Activated CD8-positive, alpha-beta memory T cell treated with anti-CD3 and anti-CD28 coated beads, Interleukin-2, amount 10 ng/mL, durations not matched to agents 7 days and 5 days (primary cell): ENCODE data around the gene KRT79. TPM values are rescaled to one million over a fixed set of nuclear protein-coding genes. Genes with fewer than 3 reads are reported as not detected.

ENCODE experiments used
- ATAC-seq: fragments of 150-1000 bp; cut with Tn5 transposase; one replicate; pipeline ENCODE4 v1.10.0; 2021; ENCODE audit warnings: moderate library complexity
- CTCF ChIA-PET: fragments of 350-600 bp; sonication (Branson Sonifier 250); formaldehyde crosslinking; loops from one replicate; lab custom pipeline; 2021; ENCODE audit warnings: antibody characterized with exemption; lab: Charles Lee
- DNase-seq: peaks from one replicate; pipeline ENCODE4 v3.0.0-alpha.2; 2020
- H3K27ac Mint-ChIP-seq: one replicate; pipeline ENCODE4 v1.8.0; 2021; ENCODE audit warnings: mild to moderate bottlenecking, mixed read lengths
- H3K27me3 Mint-ChIP-seq: one replicate; pipeline ENCODE4 v1.8.0; 2021; ENCODE audit warnings: mixed read lengths
- H3K36me3 Mint-ChIP-seq: one replicate; pipeline ENCODE4 v1.8.0; 2021; ENCODE audit warnings: mild to moderate bottlenecking, mixed read lengths
- H3K4me1 Mint-ChIP-seq: one replicate; pipeline ENCODE4 v1.8.0; 2021; ENCODE audit warnings: mixed read lengths
- H3K4me3 Mint-ChIP-seq: one replicate; pipeline ENCODE4 v1.8.0; 2021; ENCODE audit warnings: mild to moderate bottlenecking, moderate library complexity, mixed read lengths
- H3K9me3 Mint-ChIP-seq: one replicate; pipeline ENCODE4 v1.8.0; 2022; ENCODE audit warnings: low read depth, mixed read lengths
- total RNA-seq, 2 experiments: library from RNA; stranded (reverse); gene quantifications; one replicate each; pipeline ENCODE4 v1.2.3, GENCODE V29; 2021

KRT79 gene
- total RNA-seq, 2 experiments from 2014 or later, result 0.23 TPM; not detected in 1

DNA sequence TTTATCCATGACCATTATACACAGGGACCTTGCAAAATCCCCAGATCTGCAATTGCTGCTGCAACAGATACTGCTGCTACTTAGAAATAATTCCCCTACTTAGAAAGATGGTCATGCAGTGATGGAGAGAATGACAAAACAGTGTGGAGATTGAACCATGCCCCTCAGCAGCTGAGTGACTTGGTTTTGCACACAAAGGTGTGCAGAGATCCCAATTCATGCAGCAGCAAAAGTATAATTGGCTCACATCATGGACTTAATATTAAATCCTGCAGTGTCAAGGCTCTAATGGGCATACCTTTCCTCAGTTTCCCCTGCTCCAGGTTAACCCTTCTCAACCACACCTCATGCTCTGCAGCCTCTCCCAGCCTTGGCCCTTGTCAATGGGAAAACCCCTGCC, 17.7 kb upstream of the KRT79 start:
- no peaks in the 10 kb centered on the region for H3K9me3 Mint-ChIP-seq
- CTCF ChIA-PET, result interaction anchor here (1.0 to 1.3 kb wide), 2 partner anchors 33 to 129 kb away, joined by 4 to 6 read pairs; no protein-coding TSS in a partner anchor

GRCh38 chr12:52850681-52851080, 16.6 kb upstream of the KRT79 start:
- H3K27ac Mint-ChIP-seq, result no peak overlapping the region
- DNase-seq, result no peak
- H3K9me3 Mint-ChIP-seq, result no peaks in the 10 kb centered on the region
- ATAC-seq, result no peak
- H3K4me1 Mint-ChIP-seq, result no peaks in the 10 kb centered on the region
- H3K36me3 Mint-ChIP-seq, result no peaks in the 10 kb centered on the region
- H3K27me3 Mint-ChIP-seq, result peaks cover 42% of the 10 kb centered on the region
- H3K4me3 Mint-ChIP-seq, result no peak overlapping the region
- CTCF ChIA-PET, result no interaction called here

More for the DNA sequence above, 17.7 kb upstream of the KRT79 start:
- H3K4me3 Mint-ChIP-seq, result no peak overlapping the region
- no peak overlapping the region for H3K27ac Mint-ChIP-seq
- peaks cover 49% of the 10 kb centered on the region for H3K27me3 Mint-ChIP-seq
- no peak for ATAC-seq
- H3K4me1 Mint-ChIP-seq, result no peaks in the 10 kb centered on the region
- no peak for DNase-seq
- no peaks in the 10 kb centered on the region for H3K36me3 Mint-ChIP-seq

DNA sequence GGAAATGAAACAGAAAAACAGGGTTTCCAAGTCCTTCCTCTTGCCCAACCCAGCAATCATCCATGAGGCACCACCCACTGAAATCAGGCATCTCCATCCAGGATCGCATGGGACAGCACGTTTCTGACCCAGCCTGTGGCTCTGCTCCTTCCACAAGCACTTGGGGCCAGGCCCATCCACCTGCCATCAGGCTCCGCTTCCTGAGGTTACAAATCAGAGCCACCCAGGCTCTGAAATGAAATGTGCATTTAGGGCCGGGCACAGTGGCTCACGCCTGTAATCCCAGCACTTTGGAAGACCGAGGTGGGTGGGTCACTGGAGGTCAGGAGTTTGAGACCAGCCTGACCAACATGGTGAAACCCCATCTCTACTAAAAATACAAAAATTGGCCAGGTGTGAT, 15.4 kb upstream of the KRT79 start:
- H3K4me3 Mint-ChIP-seq, result no peak overlapping the region
- CTCF ChIA-PET, result interaction anchor here (1.6 kb wide), 1 partner anchor 30 kb away, joined by 4 read pairs; no protein-coding TSS in a partner anchor

GRCh38 chr12:52848661-52849255, 14.6 kb upstream of the KRT79 start, which contains the start of gene KRT78:
TSS of gene KRT78 (minus strand) at chr12:52848994. CDS start at chr12:52848930, 64 bp downstream.
- peaks cover 3% of the 10 kb centered on the region for H3K4me1 Mint-ChIP-seq
- H3K36me3 Mint-ChIP-seq, result no peaks in the 10 kb centered on the region
- CTCF ChIA-PET, result interaction anchor here (1.6 kb wide), 1 partner anchor 31 kb away, joined by 4 read pairs; no protein-coding TSS in a partner anchor
- ATAC-seq, result no peak
- H3K27ac Mint-ChIP-seq, result no peak within 1 kb of the TSS
- no peak for DNase-seq
- no peaks in the 10 kb centered on the region for H3K9me3 Mint-ChIP-seq
- H3K27me3 Mint-ChIP-seq, result peaks cover 25% of the 10 kb centered on the region
- H3K4me3 Mint-ChIP-seq, result no peak within 1 kb of the TSS

More for the DNA sequence above, 15.4 kb upstream of the KRT79 start:
- Mint-ChIP-seq H3K27ac (no peak overlapping the region), H3K36me3 (no peaks in the 10 kb centered on the region), H3K4me1 (no peaks in the 10 kb centered on the region), H3K9me3 (no peaks in the 10 kb centered on the region), H3K27me3 (peaks cover 30% of the 10 kb centered on the region)
- no peak for DNase-seq
- no peak for ATAC-seq

GRCh38 chr12:52847335-52848102, 13.4 kb upstream of the KRT79 start:
- Mint-ChIP-seq H3K4me3 (no peak overlapping the region), H3K27me3 (peaks cover 17% of the 10 kb centered on the region), H3K4me1 (peaks cover 4% of the 10 kb centered on the region), H3K27ac (no peak overlapping the region), H3K36me3 (no peaks in the 10 kb centered on the region), H3K9me3 (no peaks in the 10 kb centered on the region)
- no peak for ATAC-seq
- no peak for DNase-seq
- CTCF ChIA-PET, result no interaction called here

GRCh38 chr12:52846356-52846970, 12.4 kb upstream of the KRT79 start:
- no peaks in the 10 kb centered on the region for H3K36me3 Mint-ChIP-seq
- ATAC-seq (no peak), DNase-seq (no peak)
- H3K4me3 Mint-ChIP-seq, result no peak overlapping the region
- CTCF ChIA-PET, result interaction anchor here (1.0 kb wide), 1 partner anchor 19 kb away, joined by 3 read pairs; no protein-coding TSS in a partner anchor
- H3K4me1 Mint-ChIP-seq, result peaks cover 8% of the 10 kb centered on the region
- no peaks in the 10 kb centered on the region for H3K9me3 Mint-ChIP-seq
- H3K27ac Mint-ChIP-seq, result no peak overlapping the region
- peaks cover 12% of the 10 kb centered on the region for H3K27me3 Mint-ChIP-seq

DNA sequence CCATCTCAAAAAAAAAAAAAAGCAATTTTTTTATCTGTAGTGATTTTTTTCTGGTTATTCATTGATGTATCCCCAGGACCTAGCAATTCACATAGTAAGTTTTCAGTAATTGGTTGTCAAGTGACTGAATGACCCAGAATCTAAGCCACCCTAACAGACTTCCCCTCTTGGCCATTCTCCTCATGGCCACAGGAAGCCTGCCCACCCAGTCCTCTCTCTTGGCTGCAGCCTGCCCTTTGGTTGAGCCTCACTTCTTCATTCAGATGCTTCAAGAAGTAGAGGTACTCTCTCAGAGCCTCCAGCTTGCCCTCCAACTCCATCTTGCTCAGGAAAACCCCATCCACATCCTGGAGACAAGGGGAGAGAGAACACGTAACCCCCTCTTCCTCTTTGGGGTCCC, 11.8 kb upstream of the KRT79 start:
- Mint-ChIP-seq H3K9me3 (no peaks in the 10 kb centered on the region), H3K27ac (no peak overlapping the region), H3K4me3 (no peak overlapping the region), H3K27me3 (peaks cover 12% of the 10 kb centered on the region), H3K36me3 (no peaks in the 10 kb centered on the region), H3K4me1 (peaks cover 8% of the 10 kb centered on the region)
- no peak for DNase-seq
- no peak for ATAC-seq
- CTCF ChIA-PET, result interaction anchor here (1.0 kb wide), 1 partner anchor 19 kb away, joined by 3 read pairs; no protein-coding TSS in a partner anchor

GRCh38 chr12:52844386-52844785, 10.3 kb upstream of the KRT79 start:
- no peak for ATAC-seq
- no peak for DNase-seq
- Mint-ChIP-seq H3K9me3 (no peaks in the 10 kb centered on the region), H3K27me3 (peaks cover 5% of the 10 kb centered on the region), H3K27ac (no peak overlapping the region), H3K4me3 (no peak overlapping the region), H3K36me3 (no peaks in the 10 kb centered on the region), H3K4me1 (peaks cover 8% of the 10 kb centered on the region)
- CTCF ChIA-PET, result interaction anchor here (1.2 to 1.5 kb wide), 2 partner anchors 40 to 136 kb away, joined by 3 to 4 read pairs; no protein-coding TSS in a partner anchor

- CTCF ChIA-PET, result interaction anchor here (1.3 to 1.9 kb wide), 2 partner anchors 31 to 141 kb away, joined by 3 to 5 read pairs; no protein-coding TSS in a partner anchor
- Mint-ChIP-seq H3K4me3 (no peak overlapping the region), H3K36me3 (no peaks in the 10 kb centered on the region), H3K27me3 (peaks cover 5% of the 10 kb centered on the region), H3K9me3 (no peaks in the 10 kb centered on the region), H3K27ac (no peak overlapping the region), H3K4me1 (peaks cover 35% of the 10 kb centered on the region)
- DNase-seq (no peak), ATAC-seq (no peak)
Observed at GRCh38 chr12:52839436-52840105, 5.5 kb upstream of the KRT79 start.

- Mint-ChIP-seq H3K27ac (no peak overlapping the region), H3K36me3 (no peaks in the 10 kb centered on the region), H3K4me3 (no peak overlapping the region), H3K9me3 (no peaks in the 10 kb centered on the region), H3K27me3 (peaks cover 5% of the 10 kb centered on the region), H3K4me1 (peaks cover 32% of the 10 kb centered on the region)
- no peak for ATAC-seq
- CTCF ChIA-PET, result interaction anchor here (1.3 to 1.9 kb wide), 3 partner anchors 32 to 142 kb away, joined by 3 to 5 read pairs (median 4); no protein-coding TSS in a partner anchor
- DNase-seq, result no peak
Observed at GRCh38 chr12:52838609-52839435, 4.7 kb upstream of the KRT79 start.

DNA sequence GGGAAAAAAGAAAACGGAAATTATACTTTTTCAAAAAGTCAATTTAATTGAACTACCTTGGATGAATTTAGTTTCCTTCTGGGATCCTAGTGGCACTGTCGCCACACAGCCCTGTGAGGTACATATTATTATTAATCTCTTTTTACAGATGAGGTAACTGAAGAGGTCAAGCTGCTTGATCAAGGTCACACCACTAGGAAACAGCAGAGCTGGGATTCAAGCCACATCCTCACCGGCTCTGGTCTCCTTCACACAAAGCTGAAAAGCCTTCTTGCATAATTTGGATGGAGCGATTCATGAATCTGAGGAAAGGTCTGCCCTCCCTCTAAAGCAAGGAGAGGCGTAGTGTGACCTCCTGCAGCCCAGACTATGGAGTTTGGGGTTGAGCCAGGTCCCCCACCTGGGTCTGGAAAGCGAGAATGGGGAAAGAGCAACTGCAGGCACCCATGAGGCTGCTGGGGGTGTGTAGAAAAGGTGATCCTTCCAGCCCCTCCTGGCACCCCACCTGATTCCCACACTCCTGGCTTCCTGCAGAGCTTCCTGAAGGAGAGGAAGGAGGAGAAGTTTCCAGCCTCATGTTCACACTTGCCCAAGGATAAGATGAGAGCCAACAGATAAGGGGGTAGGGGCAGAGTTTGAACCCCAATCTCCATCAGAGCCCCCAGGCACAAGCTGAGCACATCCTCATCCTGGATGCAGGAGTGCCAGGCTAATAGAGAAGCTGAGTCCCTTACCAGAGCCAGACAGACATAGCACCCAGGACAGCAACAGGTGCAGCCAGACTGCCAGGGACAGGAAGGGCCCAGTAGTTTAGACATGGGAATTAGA, 3.9 kb upstream of the KRT79 start:
- CTCF ChIA-PET, result interaction anchor here (1.0 to 1.4 kb wide), 3 partner anchors 41 to 142 kb away, joined by 3 to 4 read pairs (median 3); no protein-coding TSS in a partner anchor
- no peak overlapping the region for H3K27ac Mint-ChIP-seq
- DNase-seq, result no peak

More for the DNA sequence above, 3.9 kb upstream of the KRT79 start:
- no peaks in the 10 kb centered on the region for H3K9me3 Mint-ChIP-seq
- peaks cover 5% of the 10 kb centered on the region for H3K27me3 Mint-ChIP-seq
- H3K4me3 Mint-ChIP-seq, result no peak overlapping the region
- H3K4me1 Mint-ChIP-seq, result peaks cover 31% of the 10 kb centered on the region
- H3K36me3 Mint-ChIP-seq, result no peaks in the 10 kb centered on the region
- no peak for ATAC-seq
